GM10266 (cell line): ENCODE measurements around the gene GABRD.
"Not testable (repeated sequence)": the region's sequence is repeated elsewhere in the genome, so short reads cannot be mapped to it uniquely, and the experiment has no call there.

Source experiments
- DNase-seq: peaks from one replicate; pipeline ENCODE4 v3.0.0; 2012; ENCODE audit errors: extremely low spot score
- CTCF ChIP-seq: IDR thresholded peaks from 2 replicates; pipeline ENCODE4 v1.5.1; 2012; ENCODE audit warnings: mild to moderate bottlenecking, low read depth; ENCODE audit not compliant: control insufficient read depth, insufficient read depth; ENCODE audit errors: missing control alignments

GABRD gene

GRCh38 chr1:1980467-1981141, 38.5 kb upstream of the GABRD start:
- no peak for TF ChIP-seq CTCF
- DNase-seq: no peak

- no peak for DNase-seq
- TF ChIP-seq CTCF: no peak
Observed at GRCh38 chr1:1981142-1981500, 38.0 kb upstream of the GABRD start.

- DNase-seq: not testable (repeated sequence)
Observed at GRCh38 chr1:1981631-1982327, 37.4 kb upstream of the GABRD start.

- DNase-seq: no peak
- no peak for TF ChIP-seq CTCF
Observed at GRCh38 chr1:1982379-1983232, 36.5 kb upstream of the GABRD start.

GRCh38 chr1:1984560-1985070, 34.5 kb upstream of the GABRD start:
- no peak for TF ChIP-seq CTCF
- DNase-seq: no peak

GRCh38 chr1:1985375-1986050, 33.6 kb upstream of the GABRD start:
- no peak for DNase-seq
- no peak for TF ChIP-seq CTCF

- no peak for DNase-seq
- no peak for TF ChIP-seq CTCF
Observed at GRCh38 chr1:1986451-1987141, 32.5 kb upstream of the GABRD start.
